Body of pancreas (tissue), 4 donors: ENCODE results near the gene CHN1.

Source experiments
- POLR2A ChIP-seq, 3 donors: fragments of 450-650 bp; IDR thresholded peaks; one replicate each; pipeline ENCODE4 v1.6.1; 2016; ENCODE audit warnings: antibody characterized with exemption in 3 of 3, mild to moderate bottlenecking in 2 of 3
- TF ChIP-seq, protein P1 (sequence below), 7 experiments: fragments of 450-650 bp in 4 of 7; fragments of 200-600 bp in 3 of 7; sonication (generic) in 3 of 7; IDR thresholded peaks; one replicate each; pipeline ENCODE4 v1.5.1; 2016 to 2019; ENCODE audit warnings: antibody characterized with exemption in 7 of 7

DNA sequence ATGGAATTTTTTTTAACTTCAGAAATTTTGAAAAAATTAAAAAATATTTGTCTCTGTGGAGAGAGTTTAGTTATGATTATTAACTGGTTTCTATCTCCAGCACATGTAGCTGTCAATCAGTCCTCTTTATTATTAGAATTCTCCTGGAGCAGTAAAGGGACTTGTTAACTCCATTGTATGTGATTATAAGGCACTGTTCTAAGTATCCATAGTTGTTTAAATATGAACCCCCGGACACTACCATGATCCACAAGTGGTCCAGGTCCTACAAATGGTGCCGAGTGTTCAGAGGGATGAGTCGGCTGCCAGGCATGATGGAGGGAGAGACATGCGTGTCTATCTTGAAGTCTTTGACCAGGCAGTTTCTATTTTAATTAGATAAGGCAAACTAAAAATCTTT, 241.4 kb downstream of the CHN1 start:
- no peak for TF ChIP-seq POLR2A (IDR thresholded peaks at IDR 0.05)
- TF ChIP-seq, protein P1, sequence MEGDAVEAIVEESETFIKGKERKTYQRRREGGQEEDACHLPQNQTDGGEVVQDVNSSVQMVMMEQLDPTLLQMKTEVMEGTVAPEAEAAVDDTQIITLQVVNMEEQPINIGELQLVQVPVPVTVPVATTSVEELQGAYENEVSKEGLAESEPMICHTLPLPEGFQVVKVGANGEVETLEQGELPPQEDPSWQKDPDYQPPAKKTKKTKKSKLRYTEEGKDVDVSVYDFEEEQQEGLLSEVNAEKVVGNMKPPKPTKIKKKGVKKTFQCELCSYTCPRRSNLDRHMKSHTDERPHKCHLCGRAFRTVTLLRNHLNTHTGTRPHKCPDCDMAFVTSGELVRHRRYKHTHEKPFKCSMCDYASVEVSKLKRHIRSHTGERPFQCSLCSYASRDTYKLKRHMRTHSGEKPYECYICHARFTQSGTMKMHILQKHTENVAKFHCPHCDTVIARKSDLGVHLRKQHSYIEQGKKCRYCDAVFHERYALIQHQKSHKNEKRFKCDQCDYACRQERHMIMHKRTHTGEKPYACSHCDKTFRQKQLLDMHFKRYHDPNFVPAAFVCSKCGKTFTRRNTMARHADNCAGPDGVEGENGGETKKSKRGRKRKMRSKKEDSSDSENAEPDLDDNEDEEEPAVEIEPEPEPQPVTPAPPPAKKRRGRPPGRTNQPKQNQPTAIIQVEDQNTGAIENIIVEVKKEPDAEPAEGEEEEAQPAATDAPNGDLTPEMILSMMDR (IDR thresholded peaks at IDR 0.05): no peak
